CD4-positive, CD25-positive, alpha-beta regulatory T cell (primary cell): ENCODE measurements around the gene CFAP157. TPM values are rescaled to one million over a fixed set of nuclear protein-coding genes. Genes with fewer than 3 reads are reported as not detected.
A peak's percentile ranks its signal among the peaks of the same experiment; 100 is the strongest.

Experiments
- ATAC-seq, 2 donors: fragments of 150-1000 bp; cut with Tn5 transposase; one replicate each; pipeline ENCODE4 v1.10.0; 2021; ENCODE audit warnings: low read depth in 2 of 2, moderate number of reproducible peaks in 2 of 2, moderate library complexity in 1 of 2
- DNase-seq, 3 donors: peaks; one replicate each; pipeline versions ENCODE4 v3.0.0 to v3.0.0-alpha.2; 2012 to 2022; ENCODE audit warnings: mixed read lengths in 1 of 3
- H3K27ac ChIP-seq: one replicate; pipeline ENCODE4 v1.7.0; 2013; ENCODE audit warnings: mild to moderate bottlenecking, low read length; ENCODE audit not compliant: insufficient read depth, poor library complexity, severe bottlenecking
- H3K27me3 ChIP-seq: one replicate; pipeline ENCODE4 v1.7.0; 2013; ENCODE audit warnings: low read length; ENCODE audit not compliant: control insufficient read depth, insufficient read depth
- H3K36me3 ChIP-seq: one replicate; pipeline ENCODE4 v1.7.0; 2013; ENCODE audit warnings: mild to moderate bottlenecking, low read length, moderate library complexity; ENCODE audit not compliant: control insufficient read depth, insufficient read depth
- H3K4me1 ChIP-seq: 2 replicates; pipeline ENCODE4 v1.7.0; 2013; ENCODE audit warnings: mild to moderate bottlenecking, low read length; ENCODE audit not compliant: insufficient read depth, control insufficient read depth, poor library complexity, severe bottlenecking
- H3K4me3 ChIP-seq: one replicate; pipeline ENCODE4 v1.7.0; 2013; ENCODE audit warnings: low read depth, mild to moderate bottlenecking, low read length, moderate library complexity
- H3K9me3 ChIP-seq, 2 experiments: 1 replicate in 1 of 2; 2 replicates in 1 of 2; pipeline ENCODE4 v1.7.0; 2013; ENCODE audit warnings: low read length in 2 of 2, mild to moderate bottlenecking in 1 of 2, moderate library complexity in 1 of 2; ENCODE audit not compliant: control insufficient read depth in 2 of 2
- H3K27ac Mint-ChIP-seq, 3 donors: one replicate each; pipeline ENCODE4 v1.8.0; 2020 to 2022; ENCODE audit warnings: mild to moderate bottlenecking in 3 of 3, mixed read lengths in 3 of 3, moderate library complexity in 2 of 3
- H3K27me3 Mint-ChIP-seq: one replicate; pipeline ENCODE4 v1.8.0; 2022; ENCODE audit warnings: mild to moderate bottlenecking, mixed read lengths
- H3K36me3 Mint-ChIP-seq: one replicate; pipeline ENCODE4 v1.8.0; 2020; ENCODE audit warnings: mixed read lengths
- H3K4me1 Mint-ChIP-seq, 4 donors: one replicate each; pipeline ENCODE4 v1.8.0; 2020 to 2022; ENCODE audit warnings: mixed read lengths in 4 of 4, mild to moderate bottlenecking in 1 of 4
- H3K4me3 Mint-ChIP-seq, 4 donors: one replicate each; pipeline ENCODE4 v1.8.0; 2020 to 2022; ENCODE audit warnings: mild to moderate bottlenecking in 4 of 4, mixed read lengths in 4 of 4, moderate library complexity in 3 of 4
- H3K9me3 Mint-ChIP-seq, 7 donors: one replicate each; pipeline ENCODE4 v1.8.0; 2020 to 2022; ENCODE audit warnings: mixed read lengths in 7 of 7, mild to moderate bottlenecking in 3 of 7, moderate library complexity in 2 of 7
- polyA plus RNA-seq, 4 donors: library from polyadenylated mRNA; unstranded; fragments of 300-500 nt; fragmentation: Illumina TruSeq; gene quantifications; one replicate each; pipeline ENCODE4 v1.2.3, GENCODE V29; 2021
- total RNA-seq: library from RNA; stranded (reverse); gene quantifications from one replicate; pipeline ENCODE4 v1.2.3, GENCODE V29; 2022

The CFAP157 gene
- total and polyA plus RNA-seq, 5 donors from 2014 or later, result 0.20 to 0.57 (median 0.26) TPM; not detected in 1

- Mint-ChIP-seq H3K27ac (peak overlapping the region; percentile 12 to 93 (median 91)), H3K4me1 (peaks cover 0 to 38% (median 16%) of the 10 kb centered on the region in 4 donors), H3K4me3 (peak overlapping the region; percentile 10 to 84 (median 74)), H3K9me3 (no peaks in the 10 kb centered on the region), H3K36me3 (no peaks in the 10 kb centered on the region), H3K27me3 (peaks cover 6% of the 10 kb centered on the region)
- H3K36me3 ChIP-seq, result no peaks in the 10 kb centered on the region
- H3K27me3 ChIP-seq, result no peaks in the 10 kb centered on the region
- peaks cover 15% of the 10 kb centered on the region for H3K4me1 ChIP-seq
- H3K4me3 ChIP-seq, result no peak overlapping the region
- H3K27ac ChIP-seq, result peak overlapping the region; percentile 9
- no peaks in the 10 kb centered on the region for H3K9me3 ChIP-seq
- DNase-seq (peak in 1 of 3 donors; percentile 70), ATAC-seq (no peak)
These were observed 13.5 kb downstream of the CFAP157 start for GRCh38 chr9:127720031-127720864.

GRCh38 chr9:127720865-127721227 is 14.1 kb downstream of the CFAP157 start:
- no peak overlapping the region for H3K4me3 ChIP-seq
- Mint-ChIP-seq H3K27ac (peak overlapping the region in 1 of 3 donors; percentile 88), H3K27me3 (no peaks in the 10 kb centered on the region), H3K9me3 (no peaks in the 10 kb centered on the region), H3K4me1 (peaks cover 0 to 34% (median 13%) of the 10 kb centered on the region in 4 donors), H3K4me3 (no peak overlapping the region), H3K36me3 (no peaks in the 10 kb centered on the region)
- H3K9me3 ChIP-seq, result no peaks in the 10 kb centered on the region
- H3K4me1 ChIP-seq, result peaks cover 14% of the 10 kb centered on the region
- no peak for ATAC-seq
- no peaks in the 10 kb centered on the region for H3K36me3 ChIP-seq
- no peaks in the 10 kb centered on the region for H3K27me3 ChIP-seq
- no peak for DNase-seq
- no peak overlapping the region for H3K27ac ChIP-seq

- Mint-ChIP-seq H3K27ac (peak overlapping the region in 1 of 3 donors; percentile 88), H3K27me3 (no peaks in the 10 kb centered on the region), H3K36me3 (no peaks in the 10 kb centered on the region), H3K9me3 (no peaks in the 10 kb centered on the region), H3K4me3 (peak overlapping the region in 1 of 4 donors; percentile 54), H3K4me1 (peaks cover 0 to 29% (median 9%) of the 10 kb centered on the region in 4 donors)
- no peak overlapping the region for H3K27ac ChIP-seq
- H3K36me3 ChIP-seq, result no peaks in the 10 kb centered on the region
- no peak overlapping the region for H3K4me3 ChIP-seq
- ATAC-seq, result no peak
- H3K4me1 ChIP-seq, result peaks cover 9% of the 10 kb centered on the region
- no peak for DNase-seq
- no peaks in the 10 kb centered on the region for H3K9me3 ChIP-seq
- H3K27me3 ChIP-seq, result no peaks in the 10 kb centered on the region
These were observed 14.6 kb downstream of the CFAP157 start for GRCh38 chr9:127721391-127721821.

GRCh38 chr9:127722055-127722745 is 15.4 kb downstream of the CFAP157 start:
- no peaks in the 10 kb centered on the region for H3K36me3 ChIP-seq
- peaks cover 0 to 29% (median 9%) of the 10 kb centered on the region in 4 donors for H3K4me1 Mint-ChIP-seq
- H3K36me3 Mint-ChIP-seq, result no peaks in the 10 kb centered on the region
- H3K27me3 Mint-ChIP-seq, result no peaks in the 10 kb centered on the region
- no peak for DNase-seq
- ATAC-seq, result no peak
- H3K4me3 Mint-ChIP-seq, result peak overlapping the region in 1 of 4 donors; percentile 54
- no peaks in the 10 kb centered on the region for H3K27me3 ChIP-seq
- no peaks in the 10 kb centered on the region for H3K9me3 Mint-ChIP-seq
- no peak overlapping the region for H3K27ac ChIP-seq
- H3K27ac Mint-ChIP-seq, result no peak overlapping the region
- no peak overlapping the region for H3K4me3 ChIP-seq
- no peaks in the 10 kb centered on the region for H3K9me3 ChIP-seq
- H3K4me1 ChIP-seq, result peaks cover 9% of the 10 kb centered on the region

- H3K36me3 Mint-ChIP-seq, result no peaks in the 10 kb centered on the region
- H3K4me3 ChIP-seq, result no peak overlapping the region
- DNase-seq (no peak), ATAC-seq (no peak)
- no peak overlapping the region for H3K4me3 Mint-ChIP-seq
- H3K9me3 Mint-ChIP-seq, result no peaks in the 10 kb centered on the region
- H3K9me3 ChIP-seq, result no peaks in the 10 kb centered on the region
- H3K27me3 ChIP-seq, result no peaks in the 10 kb centered on the region
- no peaks in the 10 kb centered on the region for H3K36me3 ChIP-seq
- no peak overlapping the region for H3K27ac Mint-ChIP-seq
- no peaks in the 10 kb centered on the region for H3K27me3 Mint-ChIP-seq
- no peak overlapping the region for H3K27ac ChIP-seq
- peaks cover 9% of the 10 kb centered on the region for H3K4me1 ChIP-seq
- H3K4me1 Mint-ChIP-seq, result peaks cover 0 to 27% (median 9%) of the 10 kb centered on the region in 4 donors
These were observed 16.2 kb downstream of the CFAP157 start for GRCh38 chr9:127723013-127723412.

- no peak for ATAC-seq
- Histone ChIP-seq H3K27me3 (no peaks in the 10 kb centered on the region), H3K4me3 (no peak overlapping the region), H3K4me1 (peaks cover 9% of the 10 kb centered on the region), H3K9me3 (no peaks in the 10 kb centered on the region), H3K27ac (no peak overlapping the region), H3K36me3 (no peaks in the 10 kb centered on the region)
- no peak overlapping the region for H3K27ac Mint-ChIP-seq
- H3K27me3 Mint-ChIP-seq, result no peaks in the 10 kb centered on the region
- no peaks in the 10 kb centered on the region for H3K36me3 Mint-ChIP-seq
- DNase-seq, result no peak
- peaks cover 0 to 27% (median 9%) of the 10 kb centered on the region in 4 donors for H3K4me1 Mint-ChIP-seq
- no peaks in the 10 kb centered on the region for H3K9me3 Mint-ChIP-seq
- H3K4me3 Mint-ChIP-seq, result no peak overlapping the region
These were observed 16.7 kb downstream of the CFAP157 start for GRCh38 chr9:127723444-127723843.

- peaks cover 0 to 27% (median 9%) of the 10 kb centered on the region in 4 donors for H3K4me1 Mint-ChIP-seq
- no peaks in the 10 kb centered on the region for H3K36me3 Mint-ChIP-seq
- peak overlapping the region in 1 of 4 donors; percentile 7 for H3K4me3 Mint-ChIP-seq
- Histone ChIP-seq H3K27me3 (no peaks in the 10 kb centered on the region), H3K36me3 (no peaks in the 10 kb centered on the region), H3K4me3 (no peak overlapping the region), H3K9me3 (no peaks in the 10 kb centered on the region), H3K27ac (no peak overlapping the region), H3K4me1 (peaks cover 9% of the 10 kb centered on the region)
- H3K27ac Mint-ChIP-seq, result no peak overlapping the region
- ATAC-seq (no peak), DNase-seq (no peak)
- no peaks in the 10 kb centered on the region for H3K9me3 Mint-ChIP-seq
- no peaks in the 10 kb centered on the region for H3K27me3 Mint-ChIP-seq
These were observed 17.2 kb downstream of the CFAP157 start for GRCh38 chr9:127724012-127724411.
